Esophagus mucosa (tissue), 1 donor: ENCODE data around the gene NIPAL3. TPM values are rescaled to one million over a fixed set of nuclear protein-coding genes. Genes with fewer than 3 reads are reported as not detected.
"Not testable (repeated sequence)": the region's sequence is repeated elsewhere in the genome, so short reads cannot be mapped to it uniquely, and the experiment has no call there.

Experiments used
- ATAC-seq: fragments of 200-7000 bp; cut with Tn5 transposase; one replicate; pipeline ENCODE4 v1.9.1; 2020
- total RNA-seq: library from RNA; stranded (reverse); gene quantifications from one replicate; pipeline ENCODE4 v1.2.4, GENCODE V29; 2023
- donor health status: DM: yes; HTN: yes; CAD: no.

The NIPAL3 gene
- total RNA-seq, 1 donor from 2014 or later, result 21.3 TPM

DNA sequence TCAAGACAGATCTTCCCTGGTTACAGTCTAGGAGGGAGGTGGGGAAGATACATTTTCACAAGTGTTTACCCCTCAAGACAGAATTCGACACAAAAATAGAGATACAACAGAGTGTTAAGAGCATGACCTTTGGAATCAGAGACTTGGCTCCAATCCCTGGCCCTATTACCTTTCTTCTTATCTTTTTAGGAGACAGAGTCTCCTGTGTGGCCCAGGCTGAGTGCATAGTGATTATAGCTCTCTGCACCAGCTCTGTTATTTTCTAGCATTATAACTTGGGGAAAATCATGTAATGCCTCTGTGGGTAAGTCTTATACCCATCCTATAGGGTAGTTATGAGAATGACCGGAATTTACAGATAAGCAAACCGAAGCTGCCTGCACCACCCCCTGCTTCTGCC, 9.8 kb downstream of the NIPAL3 start:
- no peak for ATAC-seq

DNA sequence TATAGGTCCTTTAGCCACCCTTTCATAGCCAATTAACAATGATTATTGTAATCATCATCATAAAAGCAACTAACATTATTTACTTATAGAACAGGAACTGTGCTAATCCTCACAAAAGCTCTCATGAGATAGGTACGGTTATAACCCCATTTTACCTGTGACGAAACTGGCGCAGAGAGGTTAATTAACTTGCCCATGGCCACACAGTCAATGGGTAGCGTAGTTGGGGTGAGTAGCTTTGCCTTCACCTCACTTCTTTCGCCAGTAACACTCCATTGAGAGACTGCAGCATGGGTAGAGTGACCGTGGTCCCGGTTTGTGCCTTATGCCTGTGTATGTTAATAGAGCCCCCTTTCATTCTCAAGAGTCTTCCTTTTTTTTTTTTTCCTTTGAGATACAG, 10.3 kb downstream of the NIPAL3 start:
- ATAC-seq, result no peak

DNA sequence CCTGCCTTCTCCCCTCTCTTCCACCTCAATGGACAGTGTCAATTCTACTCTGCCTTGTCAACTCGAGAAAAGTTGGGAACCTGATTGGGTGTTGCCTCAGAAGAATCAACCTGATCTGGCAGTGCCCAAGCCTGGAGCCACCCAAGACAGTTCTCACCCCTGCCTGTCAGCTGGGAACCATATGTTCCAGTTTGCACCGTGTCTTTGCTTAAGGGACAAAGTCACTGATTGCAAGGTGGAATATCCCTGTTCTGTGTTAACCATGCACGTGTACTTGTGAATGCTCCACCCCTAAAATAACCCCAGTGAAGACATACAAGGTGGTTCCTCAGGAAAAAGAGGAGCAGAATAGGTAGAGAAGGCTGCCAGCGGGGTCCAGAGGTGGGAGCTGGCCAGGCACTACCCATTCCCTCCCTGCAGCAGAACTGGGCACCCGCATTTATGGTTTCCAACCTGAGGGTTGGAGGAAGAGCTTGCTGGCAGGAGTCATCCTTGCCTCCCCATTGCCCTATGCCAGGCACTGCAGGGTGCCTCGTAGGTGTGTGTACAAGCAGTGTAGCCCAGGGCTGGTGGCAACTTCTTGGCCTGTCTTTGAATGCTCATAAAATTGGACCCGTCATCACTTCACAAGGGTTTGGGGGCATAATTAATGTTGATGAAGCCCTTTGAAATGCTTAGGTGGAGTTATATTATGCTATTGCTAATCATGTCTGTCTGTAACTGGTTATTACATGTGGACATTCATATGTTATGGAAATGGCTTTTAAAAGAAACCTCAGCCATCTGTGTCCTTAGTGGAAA, 11.3 kb downstream of the NIPAL3 start:
- ATAC-seq, result no peak

DNA sequence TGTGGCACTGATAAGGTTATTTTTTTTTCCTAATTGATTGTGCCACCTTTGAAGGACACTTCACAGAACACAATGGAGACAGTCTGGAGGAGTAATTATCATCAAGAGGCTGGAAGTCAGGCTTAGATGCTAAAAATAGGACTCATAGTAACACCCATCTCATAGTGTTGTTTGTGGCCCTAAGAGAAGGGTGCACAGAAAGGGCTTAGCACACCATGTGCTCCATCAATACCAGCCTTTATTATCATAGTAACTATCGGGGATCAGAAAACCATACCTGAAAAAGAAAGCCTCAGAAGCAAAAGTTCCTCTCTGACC, 11.9 kb downstream of the NIPAL3 start:
- ATAC-seq, result no peak

DNA sequence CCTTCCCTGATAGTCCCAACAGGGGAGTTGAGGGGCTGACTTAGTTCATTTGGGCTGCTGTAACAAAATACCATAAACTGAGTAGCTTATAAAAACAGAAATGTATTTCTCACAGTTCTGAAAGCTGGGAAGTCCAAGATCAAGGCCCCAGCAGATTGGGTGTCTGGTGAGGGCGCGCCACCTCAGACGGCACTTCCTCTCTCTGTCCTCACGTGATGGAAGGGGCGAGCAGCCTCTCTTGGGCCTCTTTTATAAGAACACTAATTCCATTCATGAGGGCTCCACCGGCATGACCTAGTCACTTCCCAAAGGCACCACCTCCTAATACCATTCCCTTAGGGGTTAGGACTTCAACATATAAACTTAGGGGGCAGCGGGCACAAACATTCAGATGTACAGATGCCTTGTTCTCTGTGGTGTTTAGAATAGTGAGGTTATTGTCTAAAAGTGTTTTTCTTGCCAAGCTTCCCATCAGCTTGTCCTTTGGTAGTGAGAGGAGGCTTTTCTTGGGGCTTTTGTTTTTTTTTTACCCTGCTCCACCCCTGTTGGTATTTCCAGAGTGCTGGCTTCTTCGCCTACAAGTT, 20.3 kb downstream of the NIPAL3 start:
- no peak for ATAC-seq

DNA sequence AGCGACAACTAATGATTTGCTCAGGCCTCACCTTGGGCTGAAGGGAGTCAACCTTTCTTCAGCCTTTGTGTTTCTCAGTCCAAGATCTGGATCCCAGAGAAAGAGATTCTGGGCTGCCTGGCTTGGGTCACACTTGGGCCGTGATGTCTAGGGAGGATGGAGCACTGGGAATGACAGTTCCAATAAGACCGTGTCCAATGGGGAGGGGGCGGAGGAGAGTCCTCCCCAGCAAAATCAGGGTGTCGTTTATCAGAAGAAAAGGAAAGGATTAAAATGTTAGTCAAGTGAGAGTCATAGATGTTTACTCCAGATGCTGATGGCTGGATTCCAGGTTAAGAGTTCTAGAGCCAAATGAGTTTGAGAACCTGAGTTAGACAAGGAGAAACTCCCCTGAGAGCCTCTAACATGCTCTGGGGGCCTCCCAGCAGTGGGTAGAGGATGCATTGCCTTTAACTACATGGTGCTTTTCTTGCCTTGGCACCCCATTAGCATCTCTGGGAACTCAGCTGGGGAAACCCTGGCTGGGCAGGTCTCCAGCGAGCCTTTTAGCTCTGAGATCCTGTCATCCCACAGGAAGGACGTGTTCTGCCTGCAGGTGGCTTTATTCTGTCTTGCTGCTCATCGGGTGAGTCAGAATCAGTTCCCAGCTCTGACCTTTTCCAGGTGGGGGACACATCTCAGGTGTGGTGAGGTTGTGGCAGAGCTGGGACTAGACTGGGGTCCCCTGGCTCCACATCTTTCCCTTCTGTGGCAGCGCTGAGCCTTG, 22.2 kb downstream of the NIPAL3 start:
- peak; percentile 46 for ATAC-seq

DNA sequence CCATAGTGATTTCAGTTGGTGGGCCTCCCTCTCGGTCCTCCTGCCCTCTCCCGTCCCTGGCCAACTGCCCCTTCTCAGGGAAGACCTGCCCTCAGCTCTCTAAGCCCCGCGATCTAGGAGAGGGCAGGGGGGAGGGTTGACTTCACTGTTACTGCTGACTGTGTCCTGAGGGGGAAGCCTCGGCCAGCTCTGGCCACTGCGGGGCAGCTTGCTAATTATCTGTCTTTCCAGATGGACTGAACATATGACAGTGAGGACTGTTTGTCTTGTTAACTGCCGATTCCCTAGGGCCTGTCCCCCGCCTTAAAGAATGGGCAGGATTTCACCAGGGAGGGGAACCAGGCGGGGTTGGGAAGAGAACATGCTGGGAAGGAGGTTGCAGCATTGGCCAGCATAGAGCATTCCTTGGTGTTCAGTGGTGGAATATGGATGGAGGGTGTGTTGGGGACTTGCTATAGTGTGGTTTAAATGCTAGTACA, 22.9 kb downstream of the NIPAL3 start:
- ATAC-seq, result no peak

DNA sequence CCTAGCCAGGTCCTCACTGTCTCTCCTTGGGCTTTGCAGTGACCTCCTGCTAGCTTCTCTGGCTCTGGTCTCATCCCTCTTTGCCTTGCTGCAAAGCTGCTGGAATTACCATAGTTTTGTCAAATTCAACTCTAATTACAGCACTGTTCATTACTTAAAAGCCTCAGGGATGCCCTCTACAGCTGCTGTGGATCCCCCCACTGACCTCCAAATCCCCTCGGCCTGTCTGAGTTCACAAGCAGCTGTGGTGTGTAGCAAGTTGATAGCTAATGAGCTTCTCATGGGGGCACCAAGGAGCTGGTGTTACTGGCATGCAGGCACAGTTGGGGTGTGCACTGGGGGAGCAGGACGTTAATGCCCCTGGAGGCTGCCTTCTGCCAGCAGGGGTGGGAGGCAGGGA, 24.8 kb downstream of the NIPAL3 start:
- no peak for ATAC-seq

DNA sequence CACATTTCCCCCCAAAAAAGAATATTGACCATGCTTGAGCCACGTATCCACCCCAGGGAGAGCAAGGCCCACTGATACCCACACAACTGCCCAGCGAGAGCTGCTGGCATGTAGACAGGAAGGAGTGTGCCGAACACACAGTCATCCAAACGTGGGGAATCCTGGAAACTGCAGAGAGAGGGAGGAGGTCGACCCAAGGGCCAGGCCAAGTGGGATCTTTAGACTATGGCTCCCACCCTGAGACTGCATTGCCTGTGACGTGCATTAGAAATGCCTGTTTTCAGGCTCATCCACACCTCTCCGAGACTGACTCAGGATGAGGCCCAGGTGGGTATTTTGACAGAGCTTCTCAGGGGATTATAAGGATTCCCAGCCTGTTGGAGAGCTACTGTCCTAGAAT, 25.9 kb downstream of the NIPAL3 start:
- no peak for ATAC-seq

DNA sequence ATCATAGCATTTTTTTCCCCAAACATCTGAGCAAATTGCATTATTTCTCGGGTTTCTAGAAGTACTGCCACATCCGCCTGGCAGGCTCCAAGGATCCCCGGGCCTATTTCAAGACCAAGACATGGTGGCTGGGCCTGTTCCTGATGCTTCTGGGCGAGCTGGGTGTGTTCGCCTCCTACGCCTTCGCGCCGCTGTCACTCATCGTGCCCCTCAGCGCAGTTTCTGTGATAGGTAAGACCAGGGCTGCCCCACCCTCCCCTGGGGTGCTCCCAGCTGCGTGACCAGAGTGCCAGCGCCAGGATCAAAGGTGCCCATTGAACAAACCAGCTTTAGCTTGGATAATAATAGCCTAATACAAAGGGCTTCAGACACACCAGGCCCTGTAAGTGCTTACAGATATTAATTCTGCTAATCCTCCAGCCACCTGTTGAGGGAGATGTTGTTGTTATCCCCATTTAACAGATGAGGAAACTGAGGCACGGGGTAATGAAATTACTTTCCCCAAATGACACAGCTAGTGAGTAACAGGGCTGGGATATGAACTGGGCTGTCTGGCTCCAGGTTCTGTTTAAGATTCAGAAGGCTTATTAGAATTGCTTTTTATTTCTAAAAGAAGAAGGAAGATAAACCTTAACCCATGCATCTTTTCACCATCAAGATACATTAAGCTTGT, 26.5 kb downstream of the NIPAL3 start:
- ATAC-seq, result no peak

DNA sequence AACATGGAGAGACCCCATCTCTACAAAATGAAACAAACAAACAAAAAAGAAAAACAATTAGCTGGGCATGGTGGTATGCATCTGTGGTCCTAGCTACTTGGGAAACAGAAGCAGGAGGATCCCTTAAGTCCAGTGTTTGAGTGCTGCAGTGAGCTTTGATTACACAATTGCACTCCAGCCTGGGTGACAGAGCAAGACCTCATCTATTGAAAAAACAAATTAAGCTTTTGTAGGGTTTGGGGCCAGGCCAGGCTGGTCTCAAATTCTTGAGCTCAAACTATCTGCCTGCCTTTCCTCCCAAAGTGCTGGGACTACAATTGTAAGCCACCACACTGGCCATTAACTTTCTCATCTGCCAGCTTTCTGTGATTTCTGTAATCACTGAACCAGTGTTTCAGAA, 27.2 kb downstream of the NIPAL3 start:
- ATAC-seq, result no peak

DNA sequence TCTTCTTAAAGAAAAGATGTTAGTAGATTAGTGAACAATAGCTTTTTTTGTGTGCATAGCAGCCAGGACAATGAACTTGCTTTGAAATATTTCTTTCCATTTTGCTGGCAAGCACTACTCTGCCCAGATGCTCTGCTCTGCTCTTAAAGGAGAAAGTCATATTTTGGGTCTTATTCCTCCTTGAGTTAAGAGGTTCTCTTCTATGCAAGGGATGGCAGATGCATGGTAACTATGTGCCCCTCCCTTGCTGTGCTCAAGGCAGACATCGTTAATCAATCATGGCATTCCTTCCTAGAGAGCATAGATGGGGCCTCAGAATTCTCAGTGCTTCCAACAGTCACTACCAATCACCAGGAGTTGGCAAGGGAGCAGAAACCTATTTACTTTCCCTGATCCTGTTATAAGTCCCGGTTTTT, 27.6 kb downstream of the NIPAL3 start:
- ATAC-seq, result no peak

DNA sequence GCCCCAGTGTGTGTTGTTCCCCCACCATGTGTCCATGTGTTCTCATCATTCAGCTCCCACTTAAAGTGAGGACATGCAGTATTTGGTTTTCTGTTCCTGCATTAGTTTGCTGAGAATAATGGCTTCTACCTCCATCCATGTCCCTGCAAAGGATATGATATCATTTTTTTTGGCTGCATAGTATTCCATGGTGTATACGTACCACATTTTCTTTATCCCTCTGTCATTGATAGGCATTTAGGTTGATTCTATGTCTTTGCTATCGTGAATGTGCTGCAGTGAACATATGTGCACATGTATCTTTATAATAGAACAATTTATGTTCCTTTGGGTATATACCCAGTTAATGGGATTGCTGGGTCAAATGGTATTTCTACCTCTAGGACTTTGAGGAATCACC, 30.8 kb downstream of the NIPAL3 start:
- not testable (repeated sequence) for ATAC-seq

DNA sequence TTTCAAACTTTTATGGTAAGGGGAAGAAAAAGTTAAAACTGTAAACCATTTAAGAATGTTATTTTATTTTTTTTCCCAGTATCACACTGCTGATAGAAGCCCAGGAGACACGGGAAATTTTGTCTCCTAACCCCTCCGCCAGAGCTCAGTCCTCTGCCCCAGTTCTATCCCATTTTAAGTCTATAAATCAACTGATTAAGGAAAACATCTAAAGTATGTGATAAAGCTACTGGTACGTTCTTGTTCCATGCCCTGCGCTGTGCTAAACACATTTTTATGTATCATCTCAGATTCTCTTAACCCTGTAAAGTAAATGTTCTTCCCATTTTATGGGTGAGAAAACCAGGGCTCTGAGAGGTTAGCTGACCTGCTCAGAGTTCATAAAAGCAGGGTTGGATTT, 34.7 kb downstream of the NIPAL3 start:
- ATAC-seq, result no peak

DNA sequence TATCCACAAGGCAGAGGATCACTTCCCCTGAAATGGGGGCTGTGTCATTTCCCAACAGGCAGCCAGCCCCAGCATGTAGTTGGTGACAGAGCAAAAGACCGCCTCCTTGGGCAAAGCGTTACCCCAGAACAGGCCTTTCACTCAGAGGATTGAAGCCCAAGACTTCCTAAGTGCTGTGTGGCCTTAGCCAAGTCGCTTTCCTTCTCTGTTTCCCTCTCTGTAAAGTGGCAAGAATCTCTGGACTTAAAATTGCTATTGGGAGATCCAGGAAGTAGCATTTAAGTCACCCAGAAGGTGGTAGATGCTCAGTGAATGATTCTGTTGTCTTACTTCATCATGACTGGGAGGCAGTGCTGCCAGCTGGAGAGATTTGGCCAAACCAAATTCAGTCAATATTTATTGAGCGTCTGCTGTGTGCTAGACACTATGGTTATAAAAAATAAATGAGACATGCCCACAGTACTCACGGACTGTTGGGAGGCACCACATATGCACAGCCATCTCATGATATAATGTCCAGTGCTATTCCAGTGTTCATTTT, 35.3 kb downstream of the NIPAL3 start:
- no peak for ATAC-seq

DNA sequence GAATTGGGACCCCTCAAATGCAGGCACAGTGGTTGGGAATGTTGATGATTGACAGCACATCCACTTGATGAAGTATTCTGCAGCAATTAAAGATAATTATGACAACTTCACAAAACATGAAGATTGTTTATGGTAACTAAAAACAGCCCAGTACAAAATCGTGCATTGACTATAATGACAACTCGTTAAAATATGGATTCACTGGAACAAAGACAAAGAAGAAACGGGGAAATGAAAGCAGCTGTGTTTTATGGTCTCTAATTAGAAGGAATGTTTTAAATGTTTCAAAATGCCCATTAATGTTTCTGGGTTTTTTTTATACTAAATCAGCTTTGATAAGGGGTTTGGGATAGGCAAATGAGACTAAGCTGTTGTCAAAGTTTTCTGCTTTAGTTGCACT, 36.1 kb downstream of the NIPAL3 start:
- ATAC-seq, result no peak

DNA sequence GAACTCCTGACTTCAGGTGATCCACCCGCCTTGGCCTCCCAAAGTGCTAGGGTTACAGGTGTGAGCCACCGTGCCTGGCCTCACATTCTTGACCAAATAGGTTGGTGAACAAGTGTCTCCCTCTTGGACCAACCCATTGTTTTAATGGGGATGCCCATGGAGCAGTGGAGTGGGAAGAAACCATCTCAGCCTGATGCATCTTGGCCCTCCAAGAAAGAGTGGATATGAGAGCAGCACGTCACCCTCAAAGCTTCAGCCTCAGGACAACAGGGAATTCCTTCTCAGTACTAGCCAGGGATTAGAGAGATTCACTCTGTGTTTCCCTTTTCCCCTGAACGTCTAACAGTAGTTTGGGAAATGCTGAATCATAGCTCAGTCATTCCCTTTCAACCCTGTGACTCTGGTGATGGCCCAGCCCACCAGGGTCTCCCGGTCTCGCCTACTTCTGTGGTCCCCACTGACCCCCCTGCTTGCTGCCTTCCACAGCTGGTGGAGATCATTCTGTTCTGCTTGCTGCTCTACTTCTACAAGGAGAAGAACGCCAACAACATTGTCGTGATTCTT, 37.4 kb downstream of the NIPAL3 start:
- ATAC-seq, result no peak

DNA sequence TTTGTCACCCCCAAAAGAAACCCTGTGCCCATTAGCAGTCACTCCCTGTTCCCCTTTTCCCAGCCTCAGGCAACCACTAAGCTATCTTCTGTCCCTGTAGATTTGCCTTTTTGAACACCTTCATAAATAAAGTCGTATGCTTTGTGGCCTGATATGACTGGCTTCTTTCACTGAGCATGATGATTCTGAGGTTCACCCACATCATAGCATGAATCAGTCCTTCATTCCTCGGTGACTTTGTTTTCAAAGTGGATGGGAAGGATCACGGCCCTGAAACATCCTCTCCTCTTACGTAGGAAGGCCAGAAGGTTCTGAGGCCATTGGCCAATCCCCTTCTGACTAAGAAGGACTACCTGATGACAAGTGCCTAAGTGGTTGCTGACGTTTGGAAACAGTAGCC, 39.1 kb downstream of the NIPAL3 start:
- ATAC-seq, result no peak

DNA sequence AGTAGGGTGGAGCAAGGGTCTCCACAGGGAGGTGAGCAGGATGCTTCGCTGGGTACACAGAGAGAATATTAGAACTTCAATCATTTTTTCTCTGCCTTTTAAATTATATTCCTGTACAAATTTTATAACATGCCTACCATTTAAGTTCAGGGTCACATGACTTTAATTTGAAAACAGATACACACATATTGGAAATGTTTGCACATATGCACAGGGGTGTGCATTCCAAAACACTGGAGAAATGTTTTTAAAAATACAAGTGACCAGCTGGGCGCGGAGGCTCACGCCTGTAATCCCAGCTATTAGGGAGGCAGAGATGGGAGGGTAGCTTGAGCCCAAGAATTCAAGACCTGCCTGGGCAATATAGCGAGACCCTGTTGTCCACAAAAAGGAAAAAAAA, 39.7 kb downstream of the NIPAL3 start:
- ATAC-seq, result no peak

DNA sequence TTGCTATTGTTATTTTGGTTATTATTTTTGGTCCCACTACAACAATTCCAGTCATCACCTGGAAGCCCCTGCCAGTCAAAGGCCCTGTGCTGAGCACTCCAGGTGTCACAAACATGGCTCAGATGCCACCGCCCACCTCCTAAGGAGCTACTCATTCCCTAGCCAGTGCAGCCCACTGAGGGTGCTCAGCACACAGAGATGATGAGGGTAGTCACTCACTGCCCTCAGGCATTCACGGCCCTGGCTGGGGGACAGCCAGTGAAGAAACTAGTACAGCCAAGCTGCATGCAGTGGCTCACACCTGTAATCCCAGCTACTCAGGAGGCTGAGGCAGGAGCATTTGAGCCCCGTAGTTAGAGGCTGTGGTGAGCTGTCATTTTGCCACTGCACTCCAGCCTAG, 42.3 kb downstream of the NIPAL3 start:
- ATAC-seq, result no peak

DNA sequence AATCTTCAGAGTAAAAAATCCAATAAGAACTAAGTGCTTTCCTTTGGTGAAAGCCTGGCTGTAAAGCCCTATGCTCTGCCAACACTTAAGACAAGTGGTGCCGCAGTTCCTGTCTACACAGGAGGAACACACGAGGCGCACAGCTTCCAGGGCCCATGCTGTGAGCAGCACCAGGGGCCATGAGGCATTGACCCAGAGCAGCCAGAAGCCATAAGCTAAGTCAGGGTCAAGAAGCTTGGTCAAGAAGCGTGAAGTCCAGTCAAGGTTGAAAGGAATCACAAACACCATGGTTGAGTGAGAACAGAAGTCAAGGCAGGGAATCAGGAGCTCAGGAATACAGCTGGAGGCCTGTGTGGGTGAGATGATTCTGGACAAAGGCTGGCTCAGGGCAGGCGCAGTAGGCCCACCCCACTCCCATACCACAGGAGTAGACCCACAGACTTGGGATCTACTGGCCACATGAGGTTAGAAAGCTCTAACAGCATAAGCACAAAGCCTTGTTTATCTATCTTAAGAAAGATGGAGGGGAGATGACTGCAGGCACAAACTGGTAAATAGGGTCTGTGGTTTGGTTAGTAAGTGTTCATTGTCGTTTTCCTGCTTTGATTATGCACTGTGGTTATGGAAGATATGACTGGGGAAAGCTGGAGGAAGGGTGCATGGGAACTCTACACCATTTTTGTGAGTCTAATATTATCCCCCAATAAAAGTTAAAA, 44.1 kb downstream of the NIPAL3 start:
- no peak for ATAC-seq

DNA sequence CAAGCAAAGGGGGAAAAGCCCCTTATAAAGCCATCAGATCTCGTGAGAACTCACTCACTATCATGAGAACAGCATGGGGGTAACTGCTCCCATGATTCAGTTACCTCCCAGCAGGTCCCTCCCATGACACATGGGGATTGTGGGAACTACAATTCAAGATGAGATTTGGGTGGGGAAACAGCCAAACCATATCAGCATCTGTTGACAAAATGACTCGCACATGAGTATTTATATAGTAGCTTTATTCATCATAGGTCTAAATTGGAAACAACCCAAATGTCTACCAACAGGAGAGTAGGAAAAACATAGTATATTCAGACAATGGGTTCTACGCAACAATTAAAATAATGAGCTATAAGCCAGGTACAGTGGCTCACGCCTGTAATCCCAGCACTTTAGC, 46.5 kb downstream of the NIPAL3 start:
- ATAC-seq, result not testable (repeated sequence)
